ENCODE measurements around the gene GNL1. TPM values are rescaled to one million over a fixed set of nuclear protein-coding genes. Genes with fewer than 3 reads are reported as not detected.

The GNL1 gene
- total RNA-seq, 6 experiments from 2014 or later = 5.1 to 25.6 (median 19.8) TPM

- 62% methylated on average over 3 of the region's 6 CpGs for WGBS (ENCODE audit: insufficient coverage, low coverage, low lambda C conversion rate, missing lambda C conversion rate)
- TF ChIP-seq POLR2A (IDR thresholded peaks at IDR 0.05) = no peak
- ATAC-seq = no peak
- Histone ChIP-seq H3K36me3 (peaks cover 19 to 61% (median 42%) of the 10 kb centered on the region in 4 donors), H3K27me3 (no peaks in the 10 kb centered on the region), H3K4me3 (no peak overlapping the region), H3K9me3 (no peaks in the 10 kb centered on the region), H3K27ac (no peak overlapping the region), H3K4me1 (no peaks in the 10 kb centered on the region)
- intact Hi-C loops (cut with DNase I) = loop anchor here in 1 of 2 donors (10.0 kb wide), 1 partner anchor 117 kb away; the partner anchor contains the start of gene HLA-E
- DNase-seq = no peak
Measured at GRCh38 chr6:30601436-30601814, 45.1 kb upstream of the GNL1 start.

GRCh38 chr6:30600451-30600961 is 44.2 kb upstream of the GNL1 start:
- H3K9me3 ChIP-seq = no peaks in the 10 kb centered on the region
- 70% methylated on average over 8 of the region's 10 CpGs for WGBS (ENCODE audit: insufficient coverage, low coverage, low lambda C conversion rate, missing lambda C conversion rate)
- no peak overlapping the region for H3K27ac ChIP-seq
- H3K4me1 ChIP-seq = no peaks in the 10 kb centered on the region
- intact Hi-C loops (cut with DNase I) = loop anchor here in 1 of 2 donors (10.0 kb wide), 1 partner anchor 116 kb away; the partner anchor contains the start of gene HLA-E
- H3K36me3 ChIP-seq = peaks cover 19 to 52% (median 34%) of the 10 kb centered on the region in 4 donors
- DNase-seq = peak in 2 of 3 donors; percentile 40 to 57
- peak in 1 of 4 donors; percentile 7 for ATAC-seq
- H3K27me3 ChIP-seq = no peaks in the 10 kb centered on the region
- no peak overlapping the region for H3K4me3 ChIP-seq
- TF ChIP-seq POLR2A (IDR thresholded peaks at IDR 0.05) (no peak), CTCF (IDR thresholded peaks at IDR 0.05) (no peak)

GRCh38 chr6:30599625-30600324 is 43.5 kb upstream of the GNL1 start:
- DNase-seq (no peak), ATAC-seq (peak in 2 of 4 donors; percentile 18 to 23)
- Histone ChIP-seq H3K4me1 (no peaks in the 10 kb centered on the region), H3K9me3 (no peaks in the 10 kb centered on the region), H3K36me3 (peaks cover 13 to 44% (median 29%) of the 10 kb centered on the region in 4 donors), H3K27ac (no peak overlapping the region), H3K4me3 (no peak overlapping the region), H3K27me3 (no peaks in the 10 kb centered on the region)
- WGBS (ENCODE audit: insufficient coverage, low coverage, low lambda C conversion rate, missing lambda C conversion rate) = 67% methylated on average over 11 of the region's 13 CpGs
- TF ChIP-seq POLR2A (IDR thresholded peaks at IDR 0.05) (no peak), CTCF (IDR thresholded peaks at IDR 0.05) (no peak)
- intact Hi-C loops (cut with DNase I) = loop anchor here in 1 of 2 donors (10.0 kb wide), 2 partner anchors 55 to 115 kb away; partner anchors contain the start of gene HLA-E

- no peak overlapping the region for H3K4me3 ChIP-seq
- intact Hi-C loops (cut with DNase I) = loop anchor here in 1 of 2 donors (10.0 kb wide), 1 partner anchor 54 kb away; no protein-coding TSS in a partner anchor
- WGBS (ENCODE audit: insufficient coverage, low coverage, low lambda C conversion rate, missing lambda C conversion rate) = 54% methylated on average over 7 of the region's 12 CpGs
- no peaks in the 10 kb centered on the region for H3K9me3 ChIP-seq
- TF ChIP-seq CTCF (IDR thresholded peaks at IDR 0.05) (no peak), POLR2A (IDR thresholded peaks at IDR 0.05) (no peak)
- peaks cover 6 to 37% (median 23%) of the 10 kb centered on the region in 4 donors for H3K36me3 ChIP-seq
- ATAC-seq = peak in 1 of 4 donors; percentile 7
- no peaks in the 10 kb centered on the region for H3K4me1 ChIP-seq
- DNase-seq = no peak
- no peak overlapping the region for H3K27ac ChIP-seq
- H3K27me3 ChIP-seq = no peaks in the 10 kb centered on the region
Measured at GRCh38 chr6:30598912-30599624, 42.8 kb upstream of the GNL1 start.
